ENCODE measurements around the gene DCC. TPM values are rescaled to one million over a fixed set of nuclear protein-coding genes. Genes with fewer than 3 reads are reported as not detected.

The DCC gene
- polyA plus RNA-seq, 1 donor (not counting 4 experiments of a cell fraction or from before 2014, with no cell fraction given): not detected

GRCh38 chr18:53443336-53443735 is 1103.3 kb downstream of the DCC start:
- no peak for DNase-seq (ENCODE audit: low read depth, low spot score)
- dilution Hi-C loops (cut with MboI; ENCODE audit: extremely low pct_ligation_motif_present, low sequenced_read_pairs): no loop called here
- H3K4me3 ChIP-seq (ENCODE audit: control insufficient read depth in 2 of 3, extremely low read depth in 1 of 3, insufficient read depth in 2 of 3, low read depth in 1 of 3, low read length in 3 of 3): no peak overlapping the region
- no peaks in the 10 kb centered on the region for H3K27me3 ChIP-seq (ENCODE audit: control insufficient read depth, extremely low read depth, insufficient read depth, low read length)
- H3K9me3 ChIP-seq (ENCODE audit: control insufficient read depth, low read depth, low read length): no peaks in the 10 kb centered on the region
- no peaks in the 10 kb centered on the region for H3K36me3 ChIP-seq (ENCODE audit: control insufficient read depth in 2 of 2, extremely low read depth in 1 of 2, insufficient read depth in 2 of 2, low read length in 2 of 2)
- no peaks in the 10 kb centered on the region for H3K9me1 ChIP-seq (ENCODE audit: control insufficient read depth, extremely low read depth, insufficient read depth, low read length)
- H4K20me1 ChIP-seq (ENCODE audit: control insufficient read depth, extremely low read depth, insufficient read depth, low read length): no peaks in the 10 kb centered on the region
- H2AFZ ChIP-seq (ENCODE audit: control insufficient read depth, low read length): no peak overlapping the region
- no peak overlapping the region for H3K27ac ChIP-seq (ENCODE audit: control insufficient read depth, insufficient read depth, low read length)
- H3K4me1 ChIP-seq (ENCODE audit: control insufficient read depth, extremely low read depth, insufficient read depth, low read length): no peaks in the 10 kb centered on the region
- H3K79me2 ChIP-seq (ENCODE audit: control insufficient read depth, insufficient read depth, low read length): no peaks in the 10 kb centered on the region
- no peak for FAIRE-seq
- TF ChIP-seq, protein P1, sequence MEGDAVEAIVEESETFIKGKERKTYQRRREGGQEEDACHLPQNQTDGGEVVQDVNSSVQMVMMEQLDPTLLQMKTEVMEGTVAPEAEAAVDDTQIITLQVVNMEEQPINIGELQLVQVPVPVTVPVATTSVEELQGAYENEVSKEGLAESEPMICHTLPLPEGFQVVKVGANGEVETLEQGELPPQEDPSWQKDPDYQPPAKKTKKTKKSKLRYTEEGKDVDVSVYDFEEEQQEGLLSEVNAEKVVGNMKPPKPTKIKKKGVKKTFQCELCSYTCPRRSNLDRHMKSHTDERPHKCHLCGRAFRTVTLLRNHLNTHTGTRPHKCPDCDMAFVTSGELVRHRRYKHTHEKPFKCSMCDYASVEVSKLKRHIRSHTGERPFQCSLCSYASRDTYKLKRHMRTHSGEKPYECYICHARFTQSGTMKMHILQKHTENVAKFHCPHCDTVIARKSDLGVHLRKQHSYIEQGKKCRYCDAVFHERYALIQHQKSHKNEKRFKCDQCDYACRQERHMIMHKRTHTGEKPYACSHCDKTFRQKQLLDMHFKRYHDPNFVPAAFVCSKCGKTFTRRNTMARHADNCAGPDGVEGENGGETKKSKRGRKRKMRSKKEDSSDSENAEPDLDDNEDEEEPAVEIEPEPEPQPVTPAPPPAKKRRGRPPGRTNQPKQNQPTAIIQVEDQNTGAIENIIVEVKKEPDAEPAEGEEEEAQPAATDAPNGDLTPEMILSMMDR (optimal IDR thresholded peaks at IDR 0.05 in 1 of 3, IDR thresholded peaks at IDR 0.05 in 1 of 3, conservative IDR thresholded peaks at IDR 0.05 in 1 of 3; ENCODE audit: extremely low read depth in 1 of 3, insufficient read depth in 2 of 3, low read length in 3 of 3): no peak
- TF ChIP-seq EZH2 (IDR thresholded peaks at IDR 0.05; ENCODE audit: low read length): no peak
- H3K9ac ChIP-seq (ENCODE audit: control insufficient read depth, extremely low read depth, insufficient read depth, low read length): no peak overlapping the region
- H3K4me2 ChIP-seq (ENCODE audit: control insufficient read depth, extremely low read depth, insufficient read depth, low read depth, low read length): no peak overlapping the region

DNA sequence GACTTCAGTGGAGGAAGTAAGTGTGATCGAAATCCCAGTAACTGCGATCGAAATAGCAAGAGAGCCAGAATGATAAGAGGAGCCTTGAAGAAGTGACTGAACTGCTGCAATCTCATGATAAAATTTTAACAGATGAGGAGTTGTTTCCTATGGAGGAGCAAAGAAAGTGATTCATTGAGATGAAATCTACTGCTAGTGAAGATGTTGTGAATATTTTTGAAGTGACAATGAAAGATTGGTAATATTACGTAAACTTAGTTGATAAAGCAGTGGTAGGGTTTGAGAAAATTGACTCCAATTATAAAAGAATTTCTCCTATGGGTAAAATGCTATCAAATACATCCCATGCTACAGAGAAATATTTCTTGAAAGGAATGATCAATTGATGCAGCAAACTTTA is 1103.8 kb downstream of the DCC start:
- Histone ChIP-seq H4K20me1 (ENCODE audit: control insufficient read depth, extremely low read depth, insufficient read depth, low read length) (no peaks in the 10 kb centered on the region), H3K9ac (ENCODE audit: control insufficient read depth, extremely low read depth, insufficient read depth, low read length) (no peak overlapping the region), H3K9me3 (ENCODE audit: control insufficient read depth, low read depth, low read length) (no peaks in the 10 kb centered on the region), H3K4me3 (ENCODE audit: control insufficient read depth in 2 of 3, extremely low read depth in 1 of 3, insufficient read depth in 2 of 3, low read depth in 1 of 3, low read length in 3 of 3) (no peak overlapping the region), H3K27ac (ENCODE audit: control insufficient read depth, insufficient read depth, low read length) (no peak overlapping the region), H3K4me1 (ENCODE audit: control insufficient read depth, extremely low read depth, insufficient read depth, low read length) (no peaks in the 10 kb centered on the region), H3K27me3 (ENCODE audit: control insufficient read depth, extremely low read depth, insufficient read depth, low read length) (no peaks in the 10 kb centered on the region), H2AFZ (ENCODE audit: control insufficient read depth, low read length) (no peak overlapping the region), H3K79me2 (ENCODE audit: control insufficient read depth, insufficient read depth, low read length) (no peaks in the 10 kb centered on the region), H3K9me1 (ENCODE audit: control insufficient read depth, extremely low read depth, insufficient read depth, low read length) (no peaks in the 10 kb centered on the region), H3K4me2 (ENCODE audit: control insufficient read depth, extremely low read depth, insufficient read depth, low read depth, low read length) (no peak overlapping the region), H3K36me3 (ENCODE audit: control insufficient read depth in 2 of 2, extremely low read depth in 1 of 2, insufficient read depth in 2 of 2, low read length in 2 of 2) (no peaks in the 10 kb centered on the region)
- DNase-seq (ENCODE audit: low read depth, low spot score) (no peak), FAIRE-seq (no peak)
- no peak for TF ChIP-seq EZH2 (IDR thresholded peaks at IDR 0.05; ENCODE audit: low read length)
- TF ChIP-seq, protein P1 (optimal IDR thresholded peaks at IDR 0.05 in 1 of 3, IDR thresholded peaks at IDR 0.05 in 1 of 3, conservative IDR thresholded peaks at IDR 0.05 in 1 of 3; ENCODE audit: extremely low read depth in 1 of 3, insufficient read depth in 2 of 3, low read length in 3 of 3): no peak
- dilution Hi-C loops (cut with MboI; ENCODE audit: extremely low pct_ligation_motif_present, low sequenced_read_pairs): no loop called here

Measured in keratinocyte (primary cell).